ACHN (cell line): ENCODE results near the gene CDS2.
"Not testable (repeated sequence)": the region's sequence is repeated elsewhere in the genome, so short reads cannot be mapped to it uniquely, and the experiment has no call there.

Source experiments
- DNase-seq: peaks from one replicate; pipeline ENCODE4 v3.0.0-alpha.2; 2015
- in situ Hi-C: cut with HindIII; loops from 2 replicates; pipeline ENCODE4 v1.10.0; 2017; ENCODE audit warnings: low sequenced_read_pairs, low pct_ligation_motif_present, low pct_unique_long_range_greater_than_20kb

CDS2 gene

GRCh38 chr20:5126512-5127203 is at the start of gene CDS2:
Gene CDS2 (plus strand): TSS chr20:5127008. CDS start chr20:5127093, 85 bp downstream.
- DNase-seq: peak; percentile 97
- in situ Hi-C loops: no loop called here

GRCh38 chr20:5077761-5078387 is 48.9 kb upstream of the CDS2 start:
- in situ Hi-C loops: no loop called here
- DNase-seq: no peak

DNA sequence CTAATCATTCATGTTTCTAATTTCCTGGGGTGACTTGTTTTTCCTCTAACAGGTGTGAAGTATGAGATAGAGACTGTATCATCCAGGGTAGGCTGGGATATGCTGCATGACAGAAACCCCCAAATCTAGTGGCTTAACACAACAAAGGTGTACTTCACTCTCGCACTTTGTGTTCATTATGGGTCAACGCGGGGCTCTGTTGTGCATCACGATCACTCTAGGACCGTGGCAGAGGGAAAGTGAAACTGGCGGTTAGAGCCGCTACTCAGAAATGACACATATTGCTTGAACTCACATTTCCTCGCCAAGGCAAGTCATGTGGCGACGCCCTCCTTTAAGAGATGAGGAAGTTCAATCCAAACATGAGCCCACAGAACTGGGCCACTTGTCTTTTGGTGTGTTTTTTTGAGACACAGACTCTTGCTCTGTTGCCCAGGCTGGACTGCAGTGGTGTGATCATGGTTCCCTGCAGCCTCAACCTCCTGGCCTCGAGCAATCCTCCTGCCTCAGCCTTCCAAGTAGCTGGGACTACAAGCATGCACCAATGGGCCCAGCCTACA is 48.3 kb upstream of the CDS2 start:
- in situ Hi-C loops: no loop called here

GRCh38 chr20:5080384-5080877 is 46.4 kb upstream of the CDS2 start:
- no peak for DNase-seq
- in situ Hi-C loops: no loop called here

More for the DNA sequence above, 48.3 kb upstream of the CDS2 start:
- DNase-seq: peak; percentile 77

GRCh38 chr20:5085380-5085779 is 41.4 kb upstream of the CDS2 start:
- DNase-seq: no peak
- in situ Hi-C loops: no loop called here

DNA sequence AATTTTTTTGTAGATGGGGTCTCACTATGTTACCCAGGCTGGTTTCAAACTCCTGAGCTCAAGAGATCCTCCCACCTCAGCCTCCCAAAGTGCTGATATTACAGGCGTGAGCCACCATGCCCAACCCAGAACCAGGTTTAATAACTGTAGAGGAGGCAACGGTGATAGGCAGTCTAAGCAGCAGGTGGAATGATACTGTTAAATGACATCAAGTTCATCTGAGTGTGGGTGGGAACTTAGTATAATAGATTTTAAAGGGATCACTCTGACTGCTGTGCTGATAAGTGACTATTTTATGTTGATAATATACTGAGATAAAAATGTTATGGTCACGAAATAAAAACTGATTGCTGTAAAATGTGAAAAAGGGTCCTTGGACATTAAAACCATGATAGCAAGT is 38.1 kb upstream of the CDS2 start:
- in situ Hi-C loops: no loop called here
- DNase-seq: no peak

DNA sequence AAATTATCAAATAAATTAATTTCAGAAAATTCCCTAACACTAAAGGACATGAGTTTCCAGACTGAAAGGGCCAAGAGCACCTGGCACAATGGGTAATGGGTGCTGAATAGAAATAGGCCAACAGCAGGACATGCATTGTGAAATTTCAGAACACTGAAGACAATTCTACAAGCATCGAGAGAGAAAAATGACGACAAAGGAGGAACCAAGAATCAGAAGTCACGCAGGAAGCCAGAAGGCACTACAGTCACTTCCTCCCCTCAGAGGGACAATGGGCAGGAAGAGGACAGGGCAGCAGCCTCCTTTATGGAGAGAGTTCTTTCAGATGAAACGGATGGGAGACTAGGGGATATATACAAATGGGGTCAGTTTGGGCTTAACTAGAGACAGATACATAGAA is 36.6 kb upstream of the CDS2 start:
- DNase-seq: no peak

GRCh38 chr20:5091902-5092301 is 34.9 kb upstream of the CDS2 start:
- no peak for DNase-seq
- in situ Hi-C loops: no loop called here

More for the DNA sequence above, 36.6 kb upstream of the CDS2 start:
- in situ Hi-C loops: no loop called here

DNA sequence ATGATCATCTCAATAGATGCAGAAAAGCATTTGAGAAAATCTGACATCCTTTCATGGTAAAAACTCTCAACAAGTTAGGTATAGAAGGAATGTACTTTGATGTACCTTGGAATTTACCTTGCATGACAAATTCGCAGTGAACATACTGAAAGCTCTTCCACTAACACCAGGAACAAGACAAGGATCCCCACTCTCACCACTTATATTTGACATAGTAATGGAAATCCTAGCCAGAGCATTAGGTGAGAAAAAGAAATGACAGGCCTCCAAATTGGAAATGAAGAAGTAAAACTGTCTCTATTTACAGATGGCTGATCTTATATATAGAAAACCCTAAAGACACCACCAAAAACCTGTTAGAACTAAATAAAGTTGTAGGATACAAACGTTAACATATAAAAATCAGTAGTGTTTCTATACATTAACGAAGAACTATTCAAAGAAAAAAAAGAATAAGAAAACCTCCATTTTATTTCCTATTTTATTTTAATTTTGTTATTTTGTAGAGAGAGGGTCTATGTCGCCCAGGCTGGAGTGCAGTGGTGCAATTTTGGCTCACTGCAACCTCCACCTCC is 34.0 kb upstream of the CDS2 start:
- no peak for DNase-seq
- in situ Hi-C loops: no loop called here

GRCh38 chr20:5095454-5095853 is 31.4 kb upstream of the CDS2 start:
- in situ Hi-C loops: no loop called here
- DNase-seq: no peak

DNA sequence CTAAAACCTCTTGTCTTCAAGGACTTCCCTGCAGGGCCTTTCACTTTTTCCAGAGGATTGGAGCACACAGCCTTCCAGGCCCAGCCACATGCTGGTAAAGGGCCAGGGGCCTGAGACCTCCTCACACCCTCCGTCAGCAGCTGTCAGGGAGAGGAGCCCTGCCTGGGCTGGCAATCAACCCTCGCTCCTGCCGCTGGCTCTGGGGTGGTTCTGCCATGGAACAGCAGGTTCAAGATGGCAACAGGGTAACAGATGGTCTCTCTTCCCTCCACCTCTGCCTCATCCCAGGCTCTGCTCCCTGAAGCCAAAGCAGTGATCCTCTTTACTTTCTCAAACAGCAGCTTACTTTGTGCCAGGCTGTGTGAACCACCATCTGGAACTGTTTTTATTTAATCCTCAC is 30.9 kb upstream of the CDS2 start:
- no peak for DNase-seq
- in situ Hi-C loops: no loop called here

DNA sequence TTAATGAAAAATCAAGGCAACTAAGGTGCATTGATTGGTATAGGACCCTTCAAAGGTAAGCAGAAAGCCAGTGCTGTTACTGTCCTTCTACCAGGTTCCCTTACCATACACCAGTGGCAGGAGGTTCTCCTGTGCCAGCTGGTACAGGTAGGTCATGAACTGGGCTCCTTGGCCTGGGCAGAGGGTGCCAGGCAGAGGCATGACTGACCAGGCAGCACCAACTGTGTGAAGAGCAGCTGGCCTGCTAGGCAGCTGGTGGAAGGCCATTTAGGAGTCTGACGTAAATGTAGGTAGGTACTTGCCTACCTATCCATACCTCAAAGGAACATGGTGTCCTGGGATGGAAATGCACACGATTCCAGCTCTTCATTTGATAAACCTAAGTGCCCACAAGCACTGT is 30.3 kb upstream of the CDS2 start:
- DNase-seq: no peak
- in situ Hi-C loops: no loop called here

- in situ Hi-C loops: not testable (repeated sequence)
Measured at GRCh38 chr20:5099009-5099408, 27.8 kb upstream of the CDS2 start.

DNA sequence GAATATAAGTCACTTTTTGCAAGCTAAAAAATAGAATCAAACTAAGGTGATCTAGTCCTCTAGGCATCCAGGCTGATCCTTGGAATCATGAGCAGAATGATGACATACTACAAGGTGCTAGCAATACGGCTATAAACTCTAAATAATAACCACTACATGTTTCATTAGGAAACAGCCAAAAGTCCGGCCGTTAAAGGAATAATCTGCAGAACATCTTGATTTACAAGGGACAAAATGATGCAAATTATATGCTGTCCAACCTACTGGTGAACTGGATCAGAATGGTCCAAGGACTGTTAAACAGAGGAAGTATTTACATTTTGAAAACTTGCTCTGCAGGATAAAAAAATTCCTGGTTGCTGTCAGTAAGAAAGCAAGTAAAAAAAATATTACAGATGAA is 26.9 kb upstream of the CDS2 start:
- in situ Hi-C loops, DNase-seq: not testable (repeated sequence)

More at GRCh38 chr20:5099009-5099408, 27.8 kb upstream of the CDS2 start:
- DNase-seq: not testable (repeated sequence)

DNA sequence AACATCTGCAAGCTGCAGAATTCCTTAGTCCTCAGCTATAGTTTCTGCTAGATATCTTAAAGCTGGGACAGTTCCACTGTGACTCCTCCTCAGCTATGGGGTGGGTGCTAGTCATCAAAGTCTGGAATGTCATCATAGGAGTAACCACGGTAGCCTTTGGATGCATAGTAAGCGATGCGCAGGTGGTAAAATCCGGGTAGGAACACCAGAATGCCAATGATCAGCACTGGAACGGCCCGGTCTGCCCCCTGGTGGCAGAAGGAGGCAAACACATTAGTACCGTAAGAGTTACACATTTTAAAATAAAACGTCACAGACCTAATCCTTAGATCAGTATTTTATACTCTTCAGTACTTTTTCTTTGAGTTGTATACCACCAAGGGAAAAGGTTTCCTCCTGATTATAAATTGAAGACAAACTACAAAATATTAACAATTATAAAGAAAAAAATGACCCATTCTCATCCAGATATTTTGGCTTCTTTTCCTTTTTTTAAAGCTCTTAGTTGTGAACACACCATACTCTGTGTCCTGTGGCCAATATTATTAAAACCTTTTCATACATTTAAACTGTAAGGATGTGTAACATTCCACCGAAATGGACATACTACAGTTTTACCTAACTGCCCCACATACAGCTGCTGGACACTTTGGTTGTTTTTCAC is 26.0 kb upstream of the CDS2 start:
- in situ Hi-C loops: no loop called here
- peak; percentile 62 for DNase-seq

DNA sequence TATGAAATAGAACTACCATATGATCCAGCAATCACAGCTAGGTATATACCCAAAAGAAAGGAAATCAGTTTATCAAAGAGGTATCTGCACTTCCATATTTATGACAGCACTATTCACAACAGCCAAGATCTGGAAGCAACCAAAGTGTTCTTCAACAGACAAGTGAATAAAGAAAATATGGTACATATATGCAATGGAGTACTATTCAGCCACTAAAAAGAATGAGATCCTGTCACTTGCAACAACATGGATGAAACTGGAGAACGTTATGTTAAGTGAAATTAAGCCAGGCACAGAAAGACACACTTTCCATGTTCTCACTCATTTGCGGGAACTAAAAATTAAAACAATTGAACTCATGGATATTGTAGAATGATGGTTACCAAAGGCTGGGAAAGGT is 22.3 kb upstream of the CDS2 start:
- DNase-seq: no peak
- in situ Hi-C loops: no loop called here

DNA sequence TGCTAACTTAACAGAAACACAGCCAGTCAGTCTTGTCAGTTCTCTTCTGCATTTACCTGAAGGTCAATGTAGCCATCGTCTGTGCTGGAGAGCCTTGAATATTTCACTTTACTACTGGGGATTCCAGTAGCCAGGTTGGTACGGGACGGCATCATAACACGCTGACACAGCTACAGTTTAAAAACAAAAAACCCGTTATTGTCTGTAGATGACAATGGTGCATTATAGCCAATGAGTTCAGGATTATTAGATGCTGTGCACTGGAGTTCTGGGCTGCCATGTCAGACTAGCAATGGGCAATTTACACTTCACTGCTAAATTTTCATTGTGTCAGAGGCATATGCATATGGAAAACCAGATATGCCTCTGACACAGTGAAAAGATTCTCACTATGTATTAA is 17.5 kb upstream of the CDS2 start:
- in situ Hi-C loops: no loop called here
- DNase-seq: no peak

GRCh38 chr20:5113615-5113986 is 13.2 kb upstream of the CDS2 start:
- in situ Hi-C loops: no loop called here
- no peak for DNase-seq

GRCh38 chr20:5114403-5114802 is 12.4 kb upstream of the CDS2 start:
- in situ Hi-C loops: no loop called here
- no peak for DNase-seq
